NCI-H1048 (cell line): ENCODE data around the gene ACAP3.

Source experiments
- DNase-seq: peaks from one replicate; lab custom pipeline; 2025; lab: John Stamatoyannopoulos, UW

Gene ACAP3

DNA sequence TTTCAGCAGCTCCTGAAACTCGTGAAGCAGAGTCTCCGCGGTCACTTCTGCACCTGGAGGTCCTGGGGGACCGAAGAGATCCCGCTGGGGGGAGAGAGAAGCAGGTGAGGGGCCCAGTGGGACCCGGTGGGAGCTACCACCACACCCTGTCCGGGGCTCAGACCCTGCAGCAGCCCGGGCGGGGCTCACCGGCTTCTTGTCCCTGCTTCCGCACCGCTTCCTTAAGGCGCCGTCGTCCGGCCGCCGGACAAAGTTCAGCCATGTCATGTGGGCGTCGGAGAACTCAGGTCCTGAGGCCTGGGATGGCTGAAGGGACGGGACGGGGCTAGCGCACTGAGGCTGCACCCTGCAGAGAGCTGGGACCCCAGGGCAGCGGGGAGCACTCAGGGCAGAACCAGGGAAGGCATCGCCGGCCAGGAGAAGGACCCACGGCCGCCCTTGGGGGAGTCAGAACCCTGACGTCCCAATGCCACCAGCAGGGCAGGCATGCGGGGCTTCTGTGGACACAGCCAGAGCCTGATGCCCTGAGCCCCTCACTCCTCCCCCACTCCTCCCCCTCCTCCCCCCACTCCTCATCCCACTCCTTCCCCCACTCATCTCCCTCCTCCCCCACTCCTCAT is 63.4 kb downstream of the ACAP3 start:
- no peak for DNase-seq

GRCh38 chr1:1243807-1244191 is 63.9 kb downstream of the ACAP3 start:
- DNase-seq = no peak

- no peak for DNase-seq
Measured at GRCh38 chr1:1243266-1243660, 64.5 kb downstream of the ACAP3 start.

- DNase-seq = no peak
Measured at GRCh38 chr1:1242461-1243265, 65.1 kb downstream of the ACAP3 start.
